Coronary artery (tissue), 2 donors: ENCODE results near the gene CDK16.

Experiments used
- DNase-seq: peaks from one replicate; pipeline ENCODE4 v3.0.0-alpha.2; 2017; ENCODE audit warnings: low spot score
- H3K27ac ChIP-seq, 2 donors: fragments of 200-600 bp; sonication (generic); one replicate each; pipeline ENCODE4 v1.5.1; 2016 to 2019
- H3K4me3 ChIP-seq: fragments of 200-600 bp; sonication (generic); 2 replicates; pipeline ENCODE4 v1.5.1; 2016; ENCODE audit warnings: mild to moderate bottlenecking, moderate library complexity
- TF ChIP-seq, protein P1 (sequence below): fragments of 200-600 bp; sonication (generic); IDR thresholded peaks from one replicate; pipeline ENCODE4 v1.5.1; 2019; ENCODE audit warnings: antibody characterized with exemption

Gene CDK16

DNA sequence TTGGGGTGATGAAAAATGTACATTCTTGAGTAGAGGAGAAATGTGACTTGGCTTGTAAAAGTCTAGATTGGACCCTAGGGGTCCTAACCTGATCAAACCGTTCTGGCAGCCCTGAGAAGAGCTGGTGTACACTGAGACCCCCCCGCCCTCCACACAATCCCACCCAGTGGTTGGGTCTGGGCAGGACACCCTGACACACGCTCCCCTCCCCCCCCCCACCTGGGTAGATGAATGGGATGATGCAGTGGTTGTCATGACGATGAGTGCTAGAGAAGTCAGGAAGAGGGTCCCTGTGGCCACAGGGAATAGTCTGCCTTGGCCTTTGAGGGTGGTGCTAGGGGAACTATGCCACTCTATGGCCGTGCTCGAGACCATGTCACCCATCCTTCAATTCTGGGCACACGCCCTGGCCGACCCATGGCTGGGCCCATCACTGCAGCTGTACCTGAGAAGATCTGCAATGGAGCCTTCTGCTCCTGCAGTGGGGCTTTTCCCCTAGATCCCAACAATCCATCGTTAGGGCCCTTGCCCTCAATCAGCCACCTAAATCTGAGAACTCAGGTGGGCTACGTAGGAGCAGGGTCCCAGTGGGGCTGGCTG is 4.4 kb downstream of the CDK16 start:
- TF ChIP-seq, protein P1, sequence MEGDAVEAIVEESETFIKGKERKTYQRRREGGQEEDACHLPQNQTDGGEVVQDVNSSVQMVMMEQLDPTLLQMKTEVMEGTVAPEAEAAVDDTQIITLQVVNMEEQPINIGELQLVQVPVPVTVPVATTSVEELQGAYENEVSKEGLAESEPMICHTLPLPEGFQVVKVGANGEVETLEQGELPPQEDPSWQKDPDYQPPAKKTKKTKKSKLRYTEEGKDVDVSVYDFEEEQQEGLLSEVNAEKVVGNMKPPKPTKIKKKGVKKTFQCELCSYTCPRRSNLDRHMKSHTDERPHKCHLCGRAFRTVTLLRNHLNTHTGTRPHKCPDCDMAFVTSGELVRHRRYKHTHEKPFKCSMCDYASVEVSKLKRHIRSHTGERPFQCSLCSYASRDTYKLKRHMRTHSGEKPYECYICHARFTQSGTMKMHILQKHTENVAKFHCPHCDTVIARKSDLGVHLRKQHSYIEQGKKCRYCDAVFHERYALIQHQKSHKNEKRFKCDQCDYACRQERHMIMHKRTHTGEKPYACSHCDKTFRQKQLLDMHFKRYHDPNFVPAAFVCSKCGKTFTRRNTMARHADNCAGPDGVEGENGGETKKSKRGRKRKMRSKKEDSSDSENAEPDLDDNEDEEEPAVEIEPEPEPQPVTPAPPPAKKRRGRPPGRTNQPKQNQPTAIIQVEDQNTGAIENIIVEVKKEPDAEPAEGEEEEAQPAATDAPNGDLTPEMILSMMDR, result no peak
- DNase-seq, result no peak
- H3K27ac ChIP-seq, result no peak overlapping the region
- no peak overlapping the region for H3K4me3 ChIP-seq

DNA sequence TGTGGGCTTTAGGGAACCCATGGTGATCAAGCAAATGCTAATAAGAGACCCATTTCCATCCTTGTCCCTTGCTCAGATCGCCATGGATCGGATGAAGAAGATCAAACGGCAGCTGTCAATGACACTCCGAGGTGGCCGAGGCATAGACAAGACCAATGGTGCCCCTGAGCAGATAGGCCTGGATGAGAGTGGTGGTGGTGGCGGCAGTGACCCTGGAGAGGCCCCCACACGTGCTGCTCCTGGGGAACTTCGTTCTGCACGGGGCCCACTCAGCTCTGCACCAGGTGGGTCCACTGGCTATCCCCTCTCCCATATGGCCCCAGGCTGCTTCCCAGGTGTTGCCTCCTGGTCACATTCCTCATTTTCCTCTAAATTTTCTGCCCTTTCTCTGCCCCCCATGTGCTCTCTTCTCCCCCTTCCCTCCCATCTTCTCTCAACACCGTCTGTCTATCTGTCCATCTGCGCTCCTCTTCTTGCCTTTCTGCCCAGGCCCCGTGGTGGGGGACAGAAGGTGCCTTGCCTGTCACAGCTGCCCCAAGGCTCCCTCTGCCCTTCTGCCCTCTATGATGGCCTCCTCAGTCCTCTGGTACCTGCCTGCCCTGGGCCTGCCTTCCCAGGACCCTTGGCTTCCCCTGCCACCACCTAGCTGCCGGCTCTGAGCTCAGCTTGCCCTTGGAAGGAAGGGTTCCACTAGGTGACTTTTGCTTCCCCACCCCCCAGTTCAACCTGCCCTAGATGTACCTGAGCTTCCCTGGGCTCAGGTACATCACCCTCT is 5.2 kb downstream of the CDK16 start:
- Histone ChIP-seq H3K27ac (no peak overlapping the region), H3K4me3 (no peak overlapping the region)
- DNase-seq, result no peak
- TF ChIP-seq, protein P1, result no peak

DNA sequence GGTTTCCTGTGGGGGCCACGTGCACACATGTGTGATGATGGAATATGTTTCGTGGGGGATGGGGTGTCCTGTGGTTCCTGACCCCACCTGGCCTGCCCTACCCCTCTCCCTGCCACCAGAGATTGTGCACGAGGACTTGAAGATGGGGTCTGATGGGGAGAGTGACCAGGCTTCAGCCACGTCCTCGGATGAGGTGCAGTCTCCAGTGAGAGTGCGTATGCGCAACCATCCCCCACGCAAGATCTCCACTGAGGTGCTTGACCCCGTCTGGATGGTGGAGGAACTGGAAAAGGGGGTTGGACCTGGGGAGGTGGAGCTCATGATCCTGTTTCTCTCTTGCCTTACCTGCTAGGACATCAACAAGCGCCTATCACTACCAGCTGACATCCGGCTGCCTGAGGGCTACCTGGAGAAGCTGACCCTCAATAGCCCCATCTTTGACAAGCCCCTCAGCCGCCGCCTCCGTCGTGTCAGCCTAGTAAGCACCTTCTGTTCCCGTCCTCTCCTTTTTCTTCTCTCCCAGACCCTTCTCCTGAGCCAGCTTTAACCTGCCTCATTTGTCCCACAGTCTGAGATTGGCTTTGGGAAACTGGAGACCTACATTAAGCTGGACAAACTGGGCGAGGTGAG is 5.9 kb downstream of the CDK16 start:
- Histone ChIP-seq H3K4me3 (no peak overlapping the region), H3K27ac (no peak overlapping the region)
- TF ChIP-seq, protein P1, result no peak
- DNase-seq, result no peak

DNA sequence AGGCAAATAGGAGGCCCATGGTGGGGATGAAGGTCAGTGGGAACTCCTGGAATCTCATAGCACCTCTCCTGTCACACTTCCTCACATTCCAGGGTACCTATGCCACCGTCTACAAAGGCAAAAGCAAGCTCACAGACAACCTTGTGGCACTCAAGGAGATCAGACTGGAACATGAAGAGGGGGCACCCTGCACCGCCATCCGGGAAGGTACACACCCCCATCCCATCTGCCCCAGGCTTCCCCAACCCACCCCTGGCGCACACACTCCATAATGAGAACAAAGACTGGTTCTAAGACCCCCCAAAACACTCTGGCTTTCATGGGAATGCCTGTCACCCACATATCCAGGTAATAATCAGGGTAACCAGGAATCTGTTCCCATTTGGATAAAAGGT is 6.4 kb downstream of the CDK16 start:
- no peak for DNase-seq
- no peak overlapping the region for H3K27ac ChIP-seq
- TF ChIP-seq, protein P1, result no peak
- no peak overlapping the region for H3K4me3 ChIP-seq

DNA sequence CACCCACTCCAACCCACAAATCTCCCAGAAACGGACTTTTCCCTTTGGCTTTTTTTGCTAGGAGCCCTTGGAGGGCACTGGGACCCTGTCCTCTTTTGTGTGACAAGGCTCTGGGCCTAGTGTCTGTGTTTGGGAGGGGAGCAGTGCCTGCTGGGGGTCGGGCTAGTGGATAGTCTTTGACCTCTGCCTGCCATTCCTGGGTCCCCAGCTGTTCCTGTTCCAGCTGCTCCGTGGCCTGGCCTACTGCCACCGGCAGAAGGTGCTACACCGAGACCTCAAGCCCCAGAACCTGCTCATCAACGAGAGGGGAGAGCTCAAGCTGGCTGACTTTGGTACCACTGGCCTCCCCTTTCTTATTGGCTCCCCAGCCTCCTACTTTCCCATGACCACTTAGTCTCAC is 7.6 kb downstream of the CDK16 start:
- no peak overlapping the region for H3K4me3 ChIP-seq
- DNase-seq, result no peak
- no peak overlapping the region for H3K27ac ChIP-seq
- TF ChIP-seq, protein P1, result no peak

DNA sequence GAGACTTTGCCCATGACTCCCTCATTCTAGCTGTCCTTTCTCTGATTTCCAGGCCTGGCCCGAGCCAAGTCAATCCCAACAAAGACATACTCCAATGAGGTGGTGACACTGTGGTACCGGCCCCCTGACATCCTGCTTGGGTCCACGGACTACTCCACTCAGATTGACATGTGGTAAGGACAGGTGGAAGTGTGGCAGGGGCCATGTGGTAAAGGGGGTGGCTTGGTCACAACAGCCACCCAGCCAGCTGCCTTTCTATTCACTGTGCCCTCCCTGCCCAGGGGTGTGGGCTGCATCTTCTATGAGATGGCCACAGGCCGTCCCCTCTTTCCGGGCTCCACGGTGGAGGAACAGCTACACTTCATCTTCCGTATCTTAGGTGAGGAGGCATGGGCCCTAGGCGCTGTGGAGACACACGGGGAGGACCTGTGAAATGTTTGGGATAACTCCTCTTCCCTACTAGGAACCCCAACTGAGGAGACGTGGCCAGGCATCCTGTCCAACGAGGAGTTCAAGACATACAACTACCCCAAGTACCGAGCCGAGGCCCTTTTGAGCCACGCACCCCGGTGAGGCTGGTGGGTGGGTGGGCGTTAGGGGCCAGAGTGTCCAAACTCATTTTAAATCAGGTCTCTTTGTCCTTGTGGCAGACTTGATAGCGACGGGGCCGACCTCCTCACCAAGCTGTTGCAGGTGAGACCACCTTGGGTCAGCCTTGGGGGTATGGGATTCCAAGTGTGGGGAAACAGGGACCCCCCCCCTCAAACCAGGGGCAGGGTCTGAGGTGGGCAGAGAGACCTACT is 8.3 kb downstream of the CDK16 start:
- no peak overlapping the region for H3K4me3 ChIP-seq
- TF ChIP-seq, protein P1, result no peak
- H3K27ac ChIP-seq, result no peak overlapping the region
- no peak for DNase-seq
